Gastrocnemius medialis (tissue), 4 donors: ENCODE results near the gene ZNF165. TPM values are rescaled to one million over a fixed set of nuclear protein-coding genes. Genes with fewer than 3 reads are reported as not detected.
"Not testable (repeated sequence)": the region's sequence is repeated elsewhere in the genome, so short reads cannot be mapped to it uniquely, and the experiment has no call there.

ENCODE experiments used
- ATAC-seq, 2 donors: fragments of 150-250 bp; one replicate each; pipeline ENCODE4 v1.9.1; 2016
- DNase-seq, 2 donors: peaks; one replicate each; pipeline ENCODE4 v3.0.0-alpha.2; 2019
- H3K27ac ChIP-seq, 4 donors: fragments of 200-600 bp; sonication (generic); 1 replicate in 1 of 4; 2 replicates in 3 of 4; pipeline ENCODE4 v1.5.1; 2016 to 2018; ENCODE audit warnings: mild to moderate bottlenecking in 2 of 4, moderate library complexity in 1 of 4
- H3K27me3 ChIP-seq, 3 donors: fragments of 200-600 bp; sonication (generic) in 2 of 3; 1 replicate in 1 of 3; 2 replicates in 2 of 3; pipeline versions ENCODE4 v1.5.1 to v1.6.0; 2016 to 2019; ENCODE audit warnings: mild to moderate bottlenecking in 1 of 3, moderate library complexity in 1 of 3
- H3K36me3 ChIP-seq, 2 donors: fragments of 200-600 bp; sonication (generic) in 1 of 2; one replicate each; pipeline ENCODE4 v1.5.1; 2017 to 2018
- H3K4me1 ChIP-seq, 2 donors: fragments of 200-600 bp; sonication (generic) in 1 of 2; one replicate each; pipeline ENCODE4 v1.5.1; 2016 to 2017; ENCODE audit warnings: mild to moderate bottlenecking in 2 of 2
- H3K4me3 ChIP-seq, 4 donors: fragments of 200-600 bp; sonication (generic) in 3 of 4; 1 replicate in 1 of 4; 2 replicates in 3 of 4; pipeline ENCODE4 v1.5.1; 2016 to 2019; ENCODE audit warnings: mild to moderate bottlenecking in 2 of 4
- H3K9me3 ChIP-seq, 3 donors: fragments of 200-600 bp; sonication (generic) in 2 of 3; 1 replicate in 1 of 3; 2 replicates in 2 of 3; pipeline ENCODE4 v1.5.1; 2016 to 2019
- POLR2A ChIP-seq, 2 donors: fragments of 450-650 bp; IDR thresholded peaks; one replicate each; pipeline ENCODE4 v1.6.1; 2017; ENCODE audit warnings: antibody characterized with exemption in 2 of 2, mild to moderate bottlenecking in 2 of 2, moderate library complexity in 2 of 2
- in situ Hi-C, 4 donors: fragments of 200-750 bp; cut with MboI; loops; one replicate each; pipeline versions ENCODE4 v1.15.0 to v1.8.0; 2017; ENCODE audit warnings: low sequenced_read_pairs in 4 of 4
- intact Hi-C: fragments of 100-400 bp; cut with DNase I; formaldehyde crosslinking; loops from one replicate; pipeline ENCODE4 v1.15.1; 2023; ENCODE audit warnings: low total_unique reads
- total RNA-seq, 4 donors: library from RNA; depleted of rRNA; stranded (reverse); fragments of >200 nt; gene quantifications; one replicate each; pipeline versions ENCODE4 v1.1.0 to v1.2.3, GENCODE V29; 2016
- TF ChIP-seq, protein P1 (sequence below), 5 experiments: fragments of 450-650 bp in 3 of 5; fragments of 200-600 bp in 2 of 5; sonication (generic) in 2 of 5; IDR thresholded peaks in 4 of 5; conservative IDR thresholded peaks in 1 of 5; 1 replicate in 4 of 5; 2 replicates in 1 of 5; pipeline ENCODE4 v1.5.1; 2016 to 2019; ENCODE audit warnings: antibody characterized with exemption in 5 of 5, mild to moderate bottlenecking in 3 of 5, moderate library complexity in 3 of 5

The ZNF165 gene
- under 1 TPM in 2 of 4 donors, not detected in 2; 0.55 to 0.61 TPM for total RNA-seq

DNA sequence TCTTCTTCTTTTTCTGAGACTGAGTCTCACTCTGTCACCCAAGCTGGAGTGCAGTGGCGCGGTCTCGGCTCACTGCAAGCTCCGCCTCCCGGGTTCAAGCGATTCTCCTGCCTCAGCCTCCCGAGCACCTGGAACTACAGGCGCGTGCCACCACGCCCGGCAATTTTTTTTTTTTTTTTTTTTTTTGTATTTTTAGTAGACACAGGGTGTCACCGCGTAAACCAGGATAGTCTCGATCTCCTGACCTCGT lies at the start of gene ZNF165:
Gene ZNF165, plus strand, starts transcription at position 188 of the 250 bp plus-strand sequence. CDS start 4,913 bp downstream, outside the sequence.
- intact Hi-C loops = loop anchor here (1.0 to 10.0 kb wide), 5 partner anchors 56 to 608 kb away; partner anchors contain the start of gene ZNF184
- H3K9me3 ChIP-seq, DNase-seq, H3K27me3 ChIP-seq, H3K36me3 ChIP-seq: not testable (repeated sequence)
- in situ Hi-C loops = loop anchor here in 1 of 4 donors (10.0 kb wide), 1 partner anchor 54 kb away; no protein-coding TSS in a partner anchor
- peaks cover 10 to 11% of the 10 kb centered on the region in 2 donors for H3K4me1 ChIP-seq
- peak within 1 kb of the TSS; percentile 84 to 90 (median 87) for H3K27ac ChIP-seq
- peak within 1 kb of the TSS; percentile 72 to 92 (median 85) for H3K4me3 ChIP-seq
- peak; percentile 31 to 40 for ATAC-seq

DNA sequence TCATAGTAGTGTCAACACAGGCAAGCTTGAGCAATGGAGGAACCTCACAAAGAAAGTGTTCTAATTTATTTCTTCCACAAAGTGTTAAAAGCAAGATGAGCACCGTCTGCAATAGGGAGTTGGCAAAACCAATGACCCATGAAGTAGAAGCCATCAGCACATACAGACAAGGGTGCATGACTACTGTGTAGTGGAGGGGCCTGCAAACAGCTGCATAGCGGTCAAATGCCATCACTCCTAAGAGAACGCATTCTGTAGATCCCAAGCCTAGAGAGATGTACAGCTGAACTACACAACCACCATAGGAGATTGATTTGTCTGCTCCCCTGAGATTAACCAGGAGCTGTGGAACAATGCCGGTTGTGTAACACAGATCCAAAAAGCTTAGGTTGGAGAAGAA lies 26.8 kb upstream of the ZNF165 start:
- H3K9me3 ChIP-seq = no peaks in the 10 kb centered on the region
- DNase-seq (no peak), ATAC-seq (no peak)
- TF ChIP-seq POLR2A (IDR thresholded peaks at IDR 0.05) = no peak
- TF ChIP-seq, protein P1, sequence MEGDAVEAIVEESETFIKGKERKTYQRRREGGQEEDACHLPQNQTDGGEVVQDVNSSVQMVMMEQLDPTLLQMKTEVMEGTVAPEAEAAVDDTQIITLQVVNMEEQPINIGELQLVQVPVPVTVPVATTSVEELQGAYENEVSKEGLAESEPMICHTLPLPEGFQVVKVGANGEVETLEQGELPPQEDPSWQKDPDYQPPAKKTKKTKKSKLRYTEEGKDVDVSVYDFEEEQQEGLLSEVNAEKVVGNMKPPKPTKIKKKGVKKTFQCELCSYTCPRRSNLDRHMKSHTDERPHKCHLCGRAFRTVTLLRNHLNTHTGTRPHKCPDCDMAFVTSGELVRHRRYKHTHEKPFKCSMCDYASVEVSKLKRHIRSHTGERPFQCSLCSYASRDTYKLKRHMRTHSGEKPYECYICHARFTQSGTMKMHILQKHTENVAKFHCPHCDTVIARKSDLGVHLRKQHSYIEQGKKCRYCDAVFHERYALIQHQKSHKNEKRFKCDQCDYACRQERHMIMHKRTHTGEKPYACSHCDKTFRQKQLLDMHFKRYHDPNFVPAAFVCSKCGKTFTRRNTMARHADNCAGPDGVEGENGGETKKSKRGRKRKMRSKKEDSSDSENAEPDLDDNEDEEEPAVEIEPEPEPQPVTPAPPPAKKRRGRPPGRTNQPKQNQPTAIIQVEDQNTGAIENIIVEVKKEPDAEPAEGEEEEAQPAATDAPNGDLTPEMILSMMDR (IDR thresholded peaks at IDR 0.05 in 4 of 5, conservative IDR thresholded peaks at IDR 0.05 in 1 of 5) = no peak
- H3K27me3 ChIP-seq = no peaks in the 10 kb centered on the region
- in situ Hi-C loops (no loop called here), intact Hi-C loops (no loop called here)
- no peak overlapping the region for H3K27ac ChIP-seq
- no peak overlapping the region for H3K4me3 ChIP-seq
- no peaks in the 10 kb centered on the region for H3K4me1 ChIP-seq
- no peaks in the 10 kb centered on the region for H3K36me3 ChIP-seq

DNA sequence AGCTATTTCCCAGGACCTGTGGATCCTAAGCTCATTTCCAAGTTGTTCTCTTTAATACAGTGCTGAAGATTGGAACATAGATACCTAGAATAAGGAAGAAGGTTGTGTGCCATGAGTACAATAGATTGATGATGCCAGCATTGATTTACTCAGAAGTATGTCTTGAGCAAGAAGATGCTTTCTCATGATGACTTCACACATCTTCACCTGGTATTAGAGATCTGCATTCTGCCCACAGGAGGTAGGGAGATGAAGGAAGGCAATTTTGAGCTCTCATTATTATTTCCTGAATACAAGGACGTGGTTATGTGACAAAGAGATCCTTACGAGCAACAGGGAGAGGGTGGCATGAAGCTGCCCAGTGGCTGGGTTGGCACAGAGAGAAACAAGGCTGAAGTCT lies 20.0 kb upstream of the ZNF165 start:
- H3K27me3 ChIP-seq = no peaks in the 10 kb centered on the region
- no peaks in the 10 kb centered on the region for H3K4me1 ChIP-seq
- H3K4me3 ChIP-seq = no peak overlapping the region
- in situ Hi-C loops = no loop called here
- H3K9me3 ChIP-seq = no peaks in the 10 kb centered on the region
- TF ChIP-seq POLR2A (IDR thresholded peaks at IDR 0.05) = no peak
- TF ChIP-seq, protein P1 (IDR thresholded peaks at IDR 0.05 in 4 of 5, conservative IDR thresholded peaks at IDR 0.05 in 1 of 5) = no peak
- intact Hi-C loops = no loop called here
- no peaks in the 10 kb centered on the region for H3K36me3 ChIP-seq
- no peak for ATAC-seq
- DNase-seq = no peak
- H3K27ac ChIP-seq = no peak overlapping the region

DNA sequence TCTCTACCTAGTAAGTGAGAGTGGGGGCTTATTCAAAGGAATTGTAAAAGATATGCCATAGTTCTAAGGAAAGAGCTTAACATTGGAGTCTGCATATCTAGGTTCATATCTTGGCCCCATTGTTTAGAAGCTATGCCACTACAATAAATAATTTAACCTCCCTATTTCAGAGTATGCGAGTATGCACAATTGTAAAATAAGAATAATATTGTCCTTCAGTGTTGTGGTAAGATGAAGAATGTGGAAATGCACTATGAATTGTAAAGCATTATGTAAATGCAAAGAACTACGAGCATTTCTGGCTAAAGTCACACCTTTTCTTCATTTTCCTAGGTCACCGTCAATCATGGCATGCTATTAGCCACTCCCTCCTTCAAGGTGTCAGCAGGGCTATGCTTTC lies 16.1 kb upstream of the ZNF165 start:
- ATAC-seq (no peak), DNase-seq (no peak)
- TF ChIP-seq POLR2A (IDR thresholded peaks at IDR 0.05) = no peak
- Histone ChIP-seq H3K4me1 (no peaks in the 10 kb centered on the region), H3K36me3 (no peaks in the 10 kb centered on the region), H3K9me3 (no peaks in the 10 kb centered on the region), H3K27ac (no peak overlapping the region), H3K4me3 (no peak overlapping the region), H3K27me3 (no peaks in the 10 kb centered on the region)
- intact Hi-C loops = no loop called here
- in situ Hi-C loops = no loop called here

DNA sequence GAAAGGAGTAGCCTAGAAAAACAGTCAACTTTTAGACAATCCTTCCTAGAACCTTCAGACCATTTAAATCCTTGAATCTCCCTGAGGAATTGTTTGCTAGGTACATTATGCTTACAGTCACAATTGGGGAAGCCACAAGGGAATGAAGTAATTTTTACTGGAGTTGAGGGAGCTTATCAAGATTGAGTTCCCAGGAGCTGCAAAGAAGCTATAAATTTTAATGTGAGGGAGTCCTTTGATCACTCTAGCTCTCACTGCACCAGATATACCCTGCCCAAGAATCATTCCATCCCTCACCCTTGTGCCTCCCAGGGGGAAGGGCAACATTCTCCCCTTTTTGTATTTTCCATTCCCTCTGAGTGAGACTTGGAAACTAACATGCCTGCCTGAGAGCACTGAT lies 12.3 kb upstream of the ZNF165 start:
- no peak overlapping the region for H3K27ac ChIP-seq
- no peak for DNase-seq
- H3K4me3 ChIP-seq = no peak overlapping the region
- H3K27me3 ChIP-seq = peaks cover 0 to 6% (median 0%) of the 10 kb centered on the region in 3 donors
- intact Hi-C loops (no loop called here), in situ Hi-C loops (no loop called here)
- no peak for ATAC-seq
- H3K4me1 ChIP-seq = no peaks in the 10 kb centered on the region
- TF ChIP-seq, protein P1 (IDR thresholded peaks at IDR 0.05 in 4 of 5, conservative IDR thresholded peaks at IDR 0.05 in 1 of 5) = no peak
- no peak for TF ChIP-seq POLR2A (IDR thresholded peaks at IDR 0.05)
- no peaks in the 10 kb centered on the region for H3K36me3 ChIP-seq
- no peaks in the 10 kb centered on the region for H3K9me3 ChIP-seq

DNA sequence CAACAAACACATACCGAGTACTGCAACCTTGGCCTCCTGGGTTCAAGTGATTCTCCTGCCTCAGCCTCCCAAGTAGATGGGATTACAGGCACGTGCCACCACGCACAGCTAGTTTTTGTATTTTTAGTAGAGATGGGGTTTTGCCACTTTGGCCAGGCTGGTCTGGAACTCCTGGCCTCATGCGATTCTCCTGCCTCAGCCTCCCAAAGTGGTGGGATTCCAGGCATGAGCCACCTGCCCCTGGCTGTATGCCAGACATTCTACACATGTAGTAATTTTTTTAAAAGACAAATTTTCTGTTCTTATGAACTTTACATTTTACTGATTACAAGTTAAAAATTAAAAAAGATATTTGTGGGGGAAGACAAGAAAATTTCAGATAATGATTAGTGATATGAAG lies 9.4 kb upstream of the ZNF165 start:
- intact Hi-C loops = not testable (repeated sequence)

More for the DNA sequence above, 9.4 kb upstream of the ZNF165 start:
- in situ Hi-C loops, H3K4me1 ChIP-seq, H3K27ac ChIP-seq, H3K27me3 ChIP-seq, DNase-seq, ATAC-seq, H3K36me3 ChIP-seq, H3K9me3 ChIP-seq, H3K4me3 ChIP-seq: not testable (repeated sequence)
